Mucosa of descending colon (tissue), 3 donors: Measurements from ENCODE around the gene FARP2. TPM values are rescaled to one million over a fixed set of nuclear protein-coding genes. Genes with fewer than 3 reads are reported as not detected.

ENCODE experiments used
- ATAC-seq: fragments of 200-7000 bp; cut with Tn5 transposase; one replicate; pipeline ENCODE4 v1.9.1; 2020; ENCODE audit warnings: mild to moderate bottlenecking, moderate library complexity
- DNase-seq, 3 donors: peaks; one replicate each; pipeline ENCODE4 v3.0.0-alpha.2; 2020
- H3K36me3 ChIP-seq: fragments of 200-600 bp; one replicate; pipeline ENCODE4 v1.8.0; 2021; ENCODE audit warnings: low read depth, mild to moderate bottlenecking
- H3K4me1 ChIP-seq: fragments of 200-600 bp; one replicate; pipeline ENCODE4 v1.8.0; 2021; ENCODE audit warnings: low read depth, mild to moderate bottlenecking
- H3K4me3 ChIP-seq: fragments of 200-600 bp; one replicate; pipeline ENCODE4 v1.8.0; 2021; ENCODE audit warnings: mild to moderate bottlenecking
- H3K9me3 ChIP-seq: fragments of 200-600 bp; one replicate; pipeline ENCODE4 v1.8.0; 2021; ENCODE audit warnings: mild to moderate bottlenecking
- intact Hi-C, 2 donors: fragments of 100-400 bp; cut with DNase I in 1 of 2; cut with micrococcal nuclease in 1 of 2; formaldehyde crosslinking; loops; one replicate each; pipeline versions ENCODE4 v1.11.0 to v1.11.1; 2022; cut with DNase I, micrococcal nuclease
- total RNA-seq, 3 donors: library from RNA; stranded (reverse); fragmentation: NEBNext Ultra II Directional in 2 of 3; extraction: Animal tissue kit (Norgen Biotek cat#: 25700) in 2 of 3; gene quantifications; one replicate each; pipeline versions ENCODE4 v1.2.1 to v1.2.4, GENCODE V29; 2021 to 2023
- TF ChIP-seq, protein P1 (sequence below): fragments of 200-600 bp; IDR thresholded peaks from one replicate; pipeline ENCODE4 v1.8.0; 2022; ENCODE audit warnings: antibody characterized with exemption, mild to moderate bottlenecking
- donor health status: DM: no; HTN: no; CAD: no; lungs with moderate emphysema.
- donor health status: DM: no; HTN: no; CAD: no.
- donor health status: DM: no; HTN: yes; CAD: no.

Gene FARP2
- total RNA-seq, 3 donors from 2014 or later, result 98.1 to 163 (median 109) TPM

- intact Hi-C loops, result no loop called here
- Histone ChIP-seq H3K4me1 (peaks cover 19% of the 10 kb centered on the region), H3K36me3 (no peaks in the 10 kb centered on the region), H3K9me3 (no peaks in the 10 kb centered on the region), H3K4me3 (no peak overlapping the region)
- TF ChIP-seq, protein P1, sequence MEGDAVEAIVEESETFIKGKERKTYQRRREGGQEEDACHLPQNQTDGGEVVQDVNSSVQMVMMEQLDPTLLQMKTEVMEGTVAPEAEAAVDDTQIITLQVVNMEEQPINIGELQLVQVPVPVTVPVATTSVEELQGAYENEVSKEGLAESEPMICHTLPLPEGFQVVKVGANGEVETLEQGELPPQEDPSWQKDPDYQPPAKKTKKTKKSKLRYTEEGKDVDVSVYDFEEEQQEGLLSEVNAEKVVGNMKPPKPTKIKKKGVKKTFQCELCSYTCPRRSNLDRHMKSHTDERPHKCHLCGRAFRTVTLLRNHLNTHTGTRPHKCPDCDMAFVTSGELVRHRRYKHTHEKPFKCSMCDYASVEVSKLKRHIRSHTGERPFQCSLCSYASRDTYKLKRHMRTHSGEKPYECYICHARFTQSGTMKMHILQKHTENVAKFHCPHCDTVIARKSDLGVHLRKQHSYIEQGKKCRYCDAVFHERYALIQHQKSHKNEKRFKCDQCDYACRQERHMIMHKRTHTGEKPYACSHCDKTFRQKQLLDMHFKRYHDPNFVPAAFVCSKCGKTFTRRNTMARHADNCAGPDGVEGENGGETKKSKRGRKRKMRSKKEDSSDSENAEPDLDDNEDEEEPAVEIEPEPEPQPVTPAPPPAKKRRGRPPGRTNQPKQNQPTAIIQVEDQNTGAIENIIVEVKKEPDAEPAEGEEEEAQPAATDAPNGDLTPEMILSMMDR, result no peak
- ATAC-seq (no peak), DNase-seq (no peak)
These were observed 155.1 kb downstream of the FARP2 start for GRCh38 chr2:241511091-241511741.

- DNase-seq (no peak), ATAC-seq (no peak)
- no peak overlapping the region for H3K4me3 ChIP-seq
- intact Hi-C loops, result no loop called here
- TF ChIP-seq, protein P1, result no peak
- H3K9me3 ChIP-seq, result no peaks in the 10 kb centered on the region
- H3K4me1 ChIP-seq, result peaks cover under 1% of the 10 kb centered on the region
- H3K36me3 ChIP-seq, result no peaks in the 10 kb centered on the region
These were observed 158.5 kb downstream of the FARP2 start for GRCh38 chr2:241514553-241514952.

GRCh38 chr2:241514986-241515737 is 159.1 kb downstream of the FARP2 start:
- TF ChIP-seq, protein P1, result no peak
- no peak overlapping the region for H3K4me3 ChIP-seq
- no peaks in the 10 kb centered on the region for H3K4me1 ChIP-seq
- intact Hi-C loops, result no loop called here
- no peaks in the 10 kb centered on the region for H3K9me3 ChIP-seq
- ATAC-seq (no peak), DNase-seq (no peak)
- no peaks in the 10 kb centered on the region for H3K36me3 ChIP-seq

DNA sequence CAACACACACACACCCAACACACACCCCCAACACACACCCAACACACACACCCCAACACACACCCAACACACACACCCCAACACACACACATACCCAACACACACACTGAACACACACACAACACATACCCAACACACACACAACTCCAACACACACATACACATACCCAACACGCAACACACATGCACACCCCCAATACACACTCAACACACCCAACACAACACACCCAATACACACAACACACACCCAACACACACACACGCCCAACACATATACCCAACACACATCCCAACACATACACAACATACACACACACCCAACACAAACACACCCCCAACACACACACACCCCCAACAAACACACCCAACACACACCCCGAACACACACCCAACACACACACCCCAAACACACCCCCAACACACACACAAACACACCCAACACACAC is 160.5 kb downstream of the FARP2 start:
- intact Hi-C loops, result no loop called here
- Histone ChIP-seq H3K4me3 (no peak overlapping the region), H3K4me1 (no peaks in the 10 kb centered on the region), H3K36me3 (no peaks in the 10 kb centered on the region), H3K9me3 (no peaks in the 10 kb centered on the region)
- TF ChIP-seq, protein P1, result no peak
- DNase-seq, result no peak
- ATAC-seq, result no peak

DNA sequence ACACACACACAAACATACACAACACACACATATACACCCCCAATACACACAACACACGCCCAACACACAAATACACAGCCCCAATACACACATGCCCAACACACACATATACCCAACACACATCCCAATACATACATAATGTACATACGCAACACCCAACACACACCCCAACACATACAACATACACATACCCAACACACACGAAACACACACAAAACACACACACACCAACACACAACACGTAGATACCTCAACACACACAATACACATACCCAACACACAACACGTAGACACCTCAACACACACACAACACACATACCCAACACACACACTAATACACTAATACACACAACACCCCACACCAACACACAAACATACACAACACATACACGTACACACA is 161.2 kb downstream of the FARP2 start:
- no peaks in the 10 kb centered on the region for H3K9me3 ChIP-seq
- no peaks in the 10 kb centered on the region for H3K36me3 ChIP-seq
- TF ChIP-seq, protein P1, result no peak
- no peak overlapping the region for H3K4me3 ChIP-seq
- DNase-seq (no peak), ATAC-seq (no peak)
- no peaks in the 10 kb centered on the region for H3K4me1 ChIP-seq
- intact Hi-C loops, result no loop called here
